GM12878 (cell line): ENCODE measurements around the gene TMEM191C.
"Not testable (repeated sequence)": the region's sequence is repeated elsewhere in the genome, so short reads cannot be mapped to it uniquely, and the experiment has no call there.

Experiments used
- EZH2 ChIP-seq: IDR thresholded peaks from 2 replicates; pipeline ENCODE4 v1.6.1; 2012; ENCODE audit warnings: low read depth, mild to moderate bottlenecking, control low read depth, inconsistent platforms, low read length, borderline replicate concordance; ENCODE audit not compliant: control insufficient read depth
- ZNF207 ChIP-seq: fragments of 450-650 bp; IDR thresholded peaks from 2 replicates; pipeline ENCODE4 v1.6.1; 2014; ENCODE audit warnings: antibody characterized with exemption, mild to moderate bottlenecking, borderline replicate concordance
- ZNF274 ChIP-seq: IDR thresholded peaks from one replicate; pipeline ENCODE4 v1.8.0; 2011; ENCODE audit not compliant: insufficient read length, insufficient read depth

DNA sequence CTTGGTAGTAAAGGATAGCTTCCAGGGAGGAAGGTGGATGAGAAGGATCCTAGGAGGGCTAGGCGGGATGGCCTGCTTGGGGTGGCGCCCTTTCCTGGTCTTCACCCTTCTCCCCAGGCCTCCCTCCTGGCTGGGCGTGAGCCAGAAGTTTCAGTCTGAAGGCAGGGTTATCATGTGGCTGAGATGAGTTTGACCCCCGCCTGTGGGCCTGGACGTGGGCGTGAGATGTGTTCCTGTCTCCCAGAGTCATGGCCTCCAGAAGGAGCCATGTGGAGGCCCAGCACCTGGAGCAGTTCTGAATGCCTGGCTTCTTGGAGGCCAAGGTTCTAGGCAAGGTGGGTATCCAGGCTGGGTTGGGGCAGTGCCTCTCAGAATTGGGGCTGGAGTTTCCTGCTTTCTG is 29.2 kb upstream of the TMEM191C start:
- TF ChIP-seq ZNF274, ZNF207, EZH2: not testable (repeated sequence)
